OCI-LY1 (cell line): ENCODE data around the gene OR14A16.

Source experiments
- CTCF ChIP-seq: fragments of 200-600 bp; sonication (generic), shearing (Covaris generic); IDR thresholded peaks from 2 replicates; pipeline ENCODE4 v1.5.1; 2017; ENCODE audit warnings: mild to moderate bottlenecking, antibody characterized with exemption, low read length, moderate library complexity, mixed read lengths
- EZH2 ChIP-seq: fragments of 200-600 bp; sonication (generic), shearing (Covaris generic); IDR thresholded peaks from 2 replicates; pipeline ENCODE4 v1.8.0; 2017; ENCODE audit warnings: borderline replicate concordance, mixed run types, mild to moderate bottlenecking, antibody characterized with exemption, low read length, moderate library complexity, mixed read lengths

DNA sequence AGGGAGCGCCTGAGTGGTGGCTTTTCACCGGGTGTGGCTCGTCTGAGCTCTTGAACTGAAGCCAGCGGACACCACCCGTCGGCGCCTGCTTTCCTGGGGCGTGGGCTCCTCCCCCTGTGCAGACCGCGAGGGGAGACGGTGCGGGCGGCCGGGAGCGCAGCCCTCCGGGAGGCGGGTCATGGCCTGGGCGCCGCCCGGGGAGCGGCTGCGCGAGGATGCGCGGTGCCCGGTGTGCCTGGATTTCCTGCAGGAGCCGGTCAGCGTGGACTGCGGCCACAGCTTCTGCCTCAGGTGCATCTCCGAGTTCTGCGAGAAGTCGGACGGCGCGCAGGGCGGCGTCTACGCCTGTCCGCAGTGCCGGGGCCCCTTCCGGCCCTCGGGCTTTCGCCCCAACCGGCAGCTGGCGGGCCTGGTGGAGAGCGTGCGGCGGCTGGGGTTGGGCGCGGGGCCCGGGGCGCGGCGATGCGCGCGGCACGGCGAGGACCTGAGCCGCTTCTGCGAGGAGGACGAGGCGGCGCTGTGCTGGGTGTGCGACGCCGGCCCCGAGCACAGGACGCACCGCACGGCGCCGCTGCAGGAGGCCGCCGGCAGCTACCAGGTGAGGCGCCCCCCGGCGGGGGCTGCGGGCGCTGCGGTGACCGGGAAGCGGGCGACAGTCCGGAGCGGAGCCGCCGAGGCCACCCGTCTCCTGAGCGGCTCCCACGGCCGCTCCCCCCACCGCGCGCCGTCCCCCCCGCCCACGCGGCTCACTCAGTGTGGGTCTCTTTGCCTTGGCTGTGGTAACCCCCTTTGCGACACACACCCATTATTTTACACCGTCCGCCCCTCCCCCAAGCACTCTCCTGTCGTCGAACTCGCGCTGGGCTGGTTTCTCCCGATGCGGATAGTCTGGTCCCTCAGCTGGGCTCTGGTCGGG lies 33.4 kb upstream of the OR14A16 start, which contains the start of gene TRIM58:
- TF ChIP-seq CTCF (no peak), EZH2 (no peak)
